ENCODE data around the gene TENT4A. TPM values are rescaled to one million over a fixed set of nuclear protein-coding genes. Genes with fewer than 3 reads are reported as not detected.
A peak's percentile ranks its signal among the peaks of the same experiment; 100 is the strongest.

Gene TENT4A
- total RNA-seq, 3 donors from 2014 or later (not counting 1 experiment from before 2014, with no cell fraction given) = 36.0 to 65.6 (median 44.9) TPM

DNA sequence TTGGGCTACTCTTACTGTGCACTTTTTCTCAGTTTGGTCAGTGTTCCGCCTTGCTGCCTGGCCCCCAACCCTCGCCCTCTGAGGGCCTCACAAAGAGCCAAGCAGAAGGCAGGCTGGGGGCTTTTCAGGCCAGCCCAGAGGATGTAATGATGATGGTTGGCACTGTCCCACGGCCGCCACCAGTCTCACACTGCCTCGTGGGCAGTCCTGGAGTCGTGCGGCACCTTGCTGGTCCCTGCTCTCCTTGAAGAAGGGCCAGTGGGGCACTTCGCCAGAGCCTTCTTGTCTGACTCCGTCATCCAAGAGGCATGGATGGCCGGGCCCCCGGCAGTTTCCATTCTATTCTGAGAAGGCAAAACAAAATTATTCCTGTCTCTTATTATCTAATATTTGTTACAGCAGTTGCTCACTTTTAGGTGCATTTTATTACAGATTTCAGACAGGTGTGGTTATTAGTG, 21.0 kb downstream of the TENT4A start:
- Histone ChIP-seq H3K4me1 (ENCODE audit: control insufficient read depth, insufficient read depth, low read length) (peaks cover 21% of the 10 kb centered on the region), H3K36me3 (ENCODE audit: control insufficient read depth, insufficient read depth, low read length) (peaks cover 10% of the 10 kb centered on the region), H3K9me3 (ENCODE audit: control insufficient read depth, insufficient read depth, low read length) (no peaks in the 10 kb centered on the region), H3K4me3 (ENCODE audit: low read length) (no peak overlapping the region), H3K27ac (ENCODE audit: low read length) (no peak overlapping the region), H3K27me3 (ENCODE audit: control insufficient read depth, insufficient read depth, low read length) (no peaks in the 10 kb centered on the region)
- peaks cover 46 to 53% of the 10 kb centered on the region in 2 donors for H3K4me1 Mint-ChIP-seq
- intact Hi-C loops (cut with micrococcal nuclease) = no loop called here
- no peak for DNase-seq
- no peaks in the 10 kb centered on the region for H3K27me3 Mint-ChIP-seq (ENCODE audit: low read depth in 2 of 2)
- 85% methylated on average over 11 of the region's 11 CpGs for WGBS (ENCODE audit: insufficient coverage)
- no peak overlapping the region for H3K4me3 Mint-ChIP-seq
- H3K9me3 Mint-ChIP-seq = no peaks in the 10 kb centered on the region
- ATAC-seq = no peak
- H3K36me3 Mint-ChIP-seq = no peaks in the 10 kb centered on the region
- H3K27ac Mint-ChIP-seq = no peak overlapping the region
- TF ChIP-seq, protein P1, sequence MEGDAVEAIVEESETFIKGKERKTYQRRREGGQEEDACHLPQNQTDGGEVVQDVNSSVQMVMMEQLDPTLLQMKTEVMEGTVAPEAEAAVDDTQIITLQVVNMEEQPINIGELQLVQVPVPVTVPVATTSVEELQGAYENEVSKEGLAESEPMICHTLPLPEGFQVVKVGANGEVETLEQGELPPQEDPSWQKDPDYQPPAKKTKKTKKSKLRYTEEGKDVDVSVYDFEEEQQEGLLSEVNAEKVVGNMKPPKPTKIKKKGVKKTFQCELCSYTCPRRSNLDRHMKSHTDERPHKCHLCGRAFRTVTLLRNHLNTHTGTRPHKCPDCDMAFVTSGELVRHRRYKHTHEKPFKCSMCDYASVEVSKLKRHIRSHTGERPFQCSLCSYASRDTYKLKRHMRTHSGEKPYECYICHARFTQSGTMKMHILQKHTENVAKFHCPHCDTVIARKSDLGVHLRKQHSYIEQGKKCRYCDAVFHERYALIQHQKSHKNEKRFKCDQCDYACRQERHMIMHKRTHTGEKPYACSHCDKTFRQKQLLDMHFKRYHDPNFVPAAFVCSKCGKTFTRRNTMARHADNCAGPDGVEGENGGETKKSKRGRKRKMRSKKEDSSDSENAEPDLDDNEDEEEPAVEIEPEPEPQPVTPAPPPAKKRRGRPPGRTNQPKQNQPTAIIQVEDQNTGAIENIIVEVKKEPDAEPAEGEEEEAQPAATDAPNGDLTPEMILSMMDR (IDR thresholded peaks at IDR 0.05) = no peak

DNA sequence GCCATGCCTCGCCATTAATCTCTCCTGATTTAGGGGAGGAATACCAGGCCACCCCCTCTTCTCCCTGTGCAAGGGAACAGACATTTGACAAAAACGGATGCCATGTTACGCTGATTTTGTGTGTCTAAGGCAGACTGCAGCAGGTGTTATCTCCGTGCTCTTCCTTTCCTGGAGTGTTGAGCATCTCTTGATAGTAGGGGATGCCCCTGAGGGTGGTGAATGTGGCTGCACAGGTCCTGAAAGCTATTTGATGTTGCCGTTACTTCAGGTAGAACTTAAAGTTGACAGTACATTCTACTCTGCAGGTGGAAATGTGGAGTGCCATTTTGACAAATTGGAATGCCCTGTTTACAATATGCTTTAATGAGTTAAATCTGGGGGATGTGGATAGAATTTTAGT, 21.5 kb downstream of the TENT4A start:
- no peak for DNase-seq
- Mint-ChIP-seq H3K9me3 (no peaks in the 10 kb centered on the region), H3K36me3 (no peaks in the 10 kb centered on the region), H3K4me3 (no peak overlapping the region), H3K27me3 (ENCODE audit: low read depth in 2 of 2) (no peaks in the 10 kb centered on the region), H3K4me1 (peaks cover 40 to 48% of the 10 kb centered on the region in 2 donors), H3K27ac (peak overlapping the region; percentile 53 to 71)
- H3K4me3 ChIP-seq (ENCODE audit: low read length) = no peak overlapping the region
- H3K27me3 ChIP-seq (ENCODE audit: control insufficient read depth, insufficient read depth, low read length) = no peaks in the 10 kb centered on the region
- TF ChIP-seq, protein P1 (IDR thresholded peaks at IDR 0.05) = no peak
- H3K4me1 ChIP-seq (ENCODE audit: control insufficient read depth, insufficient read depth, low read length) = peaks cover 15% of the 10 kb centered on the region
- ATAC-seq = no peak
- peaks cover 10% of the 10 kb centered on the region for H3K36me3 ChIP-seq (ENCODE audit: control insufficient read depth, insufficient read depth, low read length)
- no peak overlapping the region for H3K27ac ChIP-seq (ENCODE audit: low read length)
- intact Hi-C loops (cut with micrococcal nuclease) = no loop called here
- no peaks in the 10 kb centered on the region for H3K9me3 ChIP-seq (ENCODE audit: control insufficient read depth, insufficient read depth, low read length)
- WGBS (ENCODE audit: insufficient coverage) = 86% methylated on average over 5 of the region's 5 CpGs

DNA sequence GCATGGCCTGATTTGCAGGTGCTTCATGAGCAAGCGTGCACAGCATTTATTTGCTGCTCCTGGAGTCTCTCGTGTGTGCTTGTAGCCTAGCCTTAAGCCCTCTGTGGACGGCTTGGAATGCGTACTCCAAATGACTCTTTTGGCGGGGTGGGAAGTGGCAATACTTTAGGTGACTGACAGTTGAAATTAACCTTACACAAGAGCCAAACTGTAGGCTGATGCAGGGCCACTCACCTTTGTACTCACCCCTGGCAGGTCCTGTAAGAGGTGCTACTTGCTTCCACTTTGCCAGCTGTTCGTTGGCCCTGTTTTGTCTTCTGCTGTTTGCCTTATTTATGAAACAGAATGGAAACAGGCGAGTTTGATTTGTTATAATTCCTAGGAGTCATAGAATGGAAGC, 22.9 kb downstream of the TENT4A start:
- ATAC-seq = no peak
- no peak overlapping the region for H3K4me3 Mint-ChIP-seq

More for the DNA sequence above, 22.9 kb downstream of the TENT4A start:
- DNase-seq = no peak
- H3K9me3 ChIP-seq (ENCODE audit: control insufficient read depth, insufficient read depth, low read length) = no peaks in the 10 kb centered on the region
- no peak overlapping the region for H3K27ac ChIP-seq (ENCODE audit: low read length)
- Mint-ChIP-seq H3K9me3 (no peaks in the 10 kb centered on the region), H3K27me3 (ENCODE audit: low read depth in 2 of 2) (no peaks in the 10 kb centered on the region), H3K36me3 (no peaks in the 10 kb centered on the region), H3K4me1 (peaks cover 36 to 41% of the 10 kb centered on the region in 2 donors), H3K27ac (no peak overlapping the region)
- TF ChIP-seq, protein P1 (IDR thresholded peaks at IDR 0.05) = no peak
- peaks cover 9% of the 10 kb centered on the region for H3K4me1 ChIP-seq (ENCODE audit: control insufficient read depth, insufficient read depth, low read length)
- no peak overlapping the region for H3K4me3 ChIP-seq (ENCODE audit: low read length)
- 95% methylated on average over 7 of the region's 7 CpGs for WGBS (ENCODE audit: insufficient coverage)
- peaks cover 17% of the 10 kb centered on the region for H3K36me3 ChIP-seq (ENCODE audit: control insufficient read depth, insufficient read depth, low read length)
- no peaks in the 10 kb centered on the region for H3K27me3 ChIP-seq (ENCODE audit: control insufficient read depth, insufficient read depth, low read length)
- intact Hi-C loops (cut with micrococcal nuclease) = no loop called here
